T-cell (primary cell): Measurements from ENCODE around the gene CUX1. TPM values are rescaled to one million over a fixed set of nuclear protein-coding genes. Genes with fewer than 3 reads are reported as not detected.
A peak's percentile ranks its signal among the peaks of the same experiment; 100 is the strongest.

ENCODE experiments used
- ATAC-seq, 4 experiments: fragments of 200-7000 bp in 3 of 4; fragments of 150-1000 bp in 1 of 4; cut with Tn5 transposase; replicated peaks in 1 of 4; 1 replicate in 3 of 4; 2 replicates in 1 of 4; pipeline ENCODE4 v1.10.0; 2021; ENCODE audit warnings: moderate library complexity in 3 of 4, mild to moderate bottlenecking in 2 of 4, moderate number of reproducible peaks in 1 of 4
- CTCF ChIA-PET, 2 donors: fragments of 300-600 bp; sonication (Branson Sonifier 250); formaldehyde crosslinking; loops; one replicate each; lab custom pipeline; 2022; ENCODE audit warnings: antibody characterized with exemption in 2 of 2; lab: Charles Lee
- POLR2A ChIA-PET, 2 donors: fragments of 300-600 bp; sonication (Branson Sonifier 250); formaldehyde crosslinking; loops; one replicate each; lab custom pipeline; 2022; ENCODE audit warnings: antibody characterized with exemption in 2 of 2; lab: Charles Lee
- DNase-seq, 35 experiments: peaks; one replicate each; pipeline versions ENCODE4 v3.0.0 to v3.0.0-alpha.2; 2013 to 2023
- H3K27ac ChIP-seq: one replicate; pipeline ENCODE4 v1.5.1; 2013; ENCODE audit warnings: low read length
- H3K27me3 ChIP-seq, 2 experiments: replicated peaks in 1 of 2; 1 replicate in 1 of 2; 2 replicates in 1 of 2; pipeline versions ENCODE4 v1.6.1 to v1.7.0; 2013; ENCODE audit warnings: low read length in 1 of 2, mixed read lengths in 1 of 2; ENCODE audit not compliant: control insufficient read depth in 2 of 2, insufficient read depth in 2 of 2; ENCODE audit errors: extremely low read depth in 1 of 2
- H3K36me3 ChIP-seq, 2 donors: 1 replicate in 1 of 2; 2 replicates in 1 of 2; pipeline versions ENCODE4 v1.6.1 to v1.7.0; 2013; ENCODE audit warnings: low read length in 1 of 2; ENCODE audit not compliant: control insufficient read depth in 2 of 2, insufficient read depth in 1 of 2; ENCODE audit errors: extremely low read depth in 1 of 2
- H3K4me1 ChIP-seq, 2 experiments: 1 replicate in 1 of 2; 2 replicates in 1 of 2; pipeline versions ENCODE4 v1.6.1 to v1.7.0; 2013; ENCODE audit warnings: low read length in 2 of 2, mixed read lengths in 1 of 2; ENCODE audit not compliant: insufficient read depth in 2 of 2, control insufficient read depth in 1 of 2; ENCODE audit errors: extremely low read depth in 1 of 2
- H3K4me3 ChIP-seq, 2 donors: 1 replicate in 1 of 2; 2 replicates in 1 of 2; pipeline versions ENCODE4 v1.5.1 to v1.7.0; 2013; ENCODE audit warnings: mild to moderate bottlenecking in 2 of 2, low read length in 1 of 2, moderate library complexity in 1 of 2; ENCODE audit not compliant: control insufficient read depth in 1 of 2; ENCODE audit errors: extremely low read depth in 1 of 2
- H3K9me3 ChIP-seq: 2 replicates; pipeline ENCODE4 v1.7.0; 2013
- H3K27ac Mint-ChIP-seq, 2 donors: one replicate each; pipeline ENCODE4 v1.8.0; 2020 to 2021; ENCODE audit warnings: mild to moderate bottlenecking in 2 of 2, mixed read lengths in 2 of 2
- H3K27me3 Mint-ChIP-seq, 2 donors: one replicate each; pipeline ENCODE4 v1.8.0; 2021 to 2022; ENCODE audit warnings: mixed read lengths in 2 of 2
- H3K36me3 Mint-ChIP-seq: one replicate; pipeline ENCODE4 v1.8.0; 2021; ENCODE audit warnings: mixed read lengths
- H3K4me1 Mint-ChIP-seq, 3 donors: one replicate each; pipeline ENCODE4 v1.8.0; 2020 to 2022; ENCODE audit warnings: mixed read lengths in 3 of 3, mild to moderate bottlenecking in 1 of 3
- H3K4me3 Mint-ChIP-seq, 3 donors: one replicate each; pipeline ENCODE4 v1.8.0; 2020 to 2022; ENCODE audit warnings: mild to moderate bottlenecking in 3 of 3, mixed read lengths in 3 of 3, moderate library complexity in 3 of 3
- H3K9me3 Mint-ChIP-seq, 3 donors: one replicate each; pipeline ENCODE4 v1.8.0; 2020 to 2022; ENCODE audit warnings: mixed read lengths in 3 of 3
- WGBS: methylation state at CpG from one replicate; pipeline ENCODE4 v1.1.5; 2013; ENCODE audit warnings: missing lambda C conversion rate; ENCODE audit not compliant: insufficient coverage; 5-methylcytosine and 5-hydroxymethylcytosine counted together
- total RNA-seq, 35 experiments: library from RNA in 6 of 35; stranded (reverse) in 6 of 35; fragments of 120-200 nt in 1 of 35; gene quantifications; one replicate each; pipeline versions ENCODE4 v1.2.1 to v1.2.4 and lab custom pipeline; 2013 to 2026

Gene CUX1
- total RNA-seq, 5 donors from 2014 or later (not counting 1 experiment from before 2014, with no cell fraction given) = 36.9 to 50.2 (median 42.8) TPM

GRCh38 chr7:102066476-102066875, 249.1 kb downstream of the CUX1 start:
- Mint-ChIP-seq H3K27me3 (no peaks in the 10 kb centered on the region), H3K36me3 (peaks cover 44% of the 10 kb centered on the region), H3K4me3 (no peak overlapping the region), H3K9me3 (no peaks in the 10 kb centered on the region), H3K27ac (no peak overlapping the region), H3K4me1 (peaks cover 0 to 9% (median 6%) of the 10 kb centered on the region in 3 donors)
- ChIA-PET CTCF (no interaction called here), POLR2A (no interaction called here)
- 97% methylated on average over 6 of the region's 9 CpGs for WGBS
- Histone ChIP-seq H3K27me3 (no peaks in the 10 kb centered on the region), H3K27ac (no peak overlapping the region), H3K4me1 (peaks cover 0 to 3% of the 10 kb centered on the region in 2 experiments), H3K36me3 (peaks cover 0 to 14% of the 10 kb centered on the region in 2 donors), H3K9me3 (no peaks in the 10 kb centered on the region), H3K4me3 (no peak overlapping the region)
- ATAC-seq (no peak), DNase-seq (no peak)

- no peak overlapping the region for H3K27ac ChIP-seq
- no peaks in the 10 kb centered on the region for H3K27me3 ChIP-seq
- ChIA-PET POLR2A (no interaction called here), CTCF (interaction anchor here in 1 of 2 donors (0.6 kb wide), 1 partner anchor 18 kb away, joined by 4 read pairs; no protein-coding TSS in a partner anchor)
- peaks cover 4% of the 10 kb centered on the region for H3K9me3 ChIP-seq
- Mint-ChIP-seq H3K4me1 (peaks cover 0 to 3% (median 0%) of the 10 kb centered on the region in 3 donors), H3K36me3 (peaks cover 61% of the 10 kb centered on the region), H3K4me3 (no peak overlapping the region), H3K9me3 (peaks cover 0 to 7% (median 0%) of the 10 kb centered on the region in 3 donors), H3K27me3 (no peaks in the 10 kb centered on the region), H3K27ac (no peak overlapping the region)
- DNase-seq (no peak), ATAC-seq (no peak)
- no peaks in the 10 kb centered on the region for H3K4me1 ChIP-seq
- no peak overlapping the region for H3K4me3 ChIP-seq
- 84% methylated on average over 14 of the region's 14 CpGs for WGBS
- peaks cover under 1 to 22% of the 10 kb centered on the region in 2 donors for H3K36me3 ChIP-seq
Observed at GRCh38 chr7:102068846-102069245, 251.4 kb downstream of the CUX1 start.

GRCh38 chr7:102069931-102070629, 252.7 kb downstream of the CUX1 start:
- H3K9me3 Mint-ChIP-seq = peaks cover 0 to 7% (median 0%) of the 10 kb centered on the region in 3 donors
- H3K4me1 Mint-ChIP-seq = no peaks in the 10 kb centered on the region
- H3K27ac ChIP-seq = no peak overlapping the region
- H3K4me3 Mint-ChIP-seq = no peak overlapping the region
- H3K27ac Mint-ChIP-seq = no peak overlapping the region
- WGBS = 97% methylated on average over 4 of the region's 7 CpGs
- no peak overlapping the region for H3K4me3 ChIP-seq
- peaks cover 63% of the 10 kb centered on the region for H3K36me3 Mint-ChIP-seq
- ATAC-seq (no peak), DNase-seq (no peak)
- no peaks in the 10 kb centered on the region for H3K27me3 ChIP-seq
- H3K9me3 ChIP-seq = peaks cover 4% of the 10 kb centered on the region
- ChIA-PET CTCF (no interaction called here), POLR2A (no interaction called here)
- no peaks in the 10 kb centered on the region for H3K4me1 ChIP-seq
- H3K36me3 ChIP-seq = peaks cover 9 to 22% of the 10 kb centered on the region in 2 donors
- H3K27me3 Mint-ChIP-seq = no peaks in the 10 kb centered on the region

GRCh38 chr7:102072003-102072402, 254.6 kb downstream of the CUX1 start:
- no peak for DNase-seq
- Histone ChIP-seq H3K4me1 (no peaks in the 10 kb centered on the region), H3K4me3 (peak overlapping the region in 1 of 2 donors; percentile 18), H3K36me3 (peaks cover 9 to 20% of the 10 kb centered on the region in 2 donors), H3K9me3 (peaks cover 4% of the 10 kb centered on the region), H3K27ac (no peak overlapping the region), H3K27me3 (no peaks in the 10 kb centered on the region)
- 81% methylated on average over 4 of the region's 5 CpGs for WGBS
- CTCF ChIA-PET = no interaction called here
- H3K27me3 Mint-ChIP-seq = no peaks in the 10 kb centered on the region
- H3K9me3 Mint-ChIP-seq = peaks cover 0 to 7% (median 0%) of the 10 kb centered on the region in 3 donors
- POLR2A ChIA-PET = no interaction called here
- peaks cover 57% of the 10 kb centered on the region for H3K36me3 Mint-ChIP-seq
- H3K4me3 Mint-ChIP-seq = no peak overlapping the region
- H3K4me1 Mint-ChIP-seq = no peaks in the 10 kb centered on the region
- ATAC-seq = no peak
- no peak overlapping the region for H3K27ac Mint-ChIP-seq

GRCh38 chr7:102072636-102073209, 255.3 kb downstream of the CUX1 start:
- H3K4me1 ChIP-seq = no peaks in the 10 kb centered on the region
- H3K27ac Mint-ChIP-seq = no peak overlapping the region
- ChIA-PET POLR2A (no interaction called here), CTCF (no interaction called here)
- peaks cover 0 to 7% (median 0%) of the 10 kb centered on the region in 3 donors for H3K9me3 Mint-ChIP-seq
- ATAC-seq = no peak
- no peaks in the 10 kb centered on the region for H3K4me1 Mint-ChIP-seq
- H3K36me3 ChIP-seq = peaks cover 9 to 20% of the 10 kb centered on the region in 2 donors
- H3K27me3 ChIP-seq = no peaks in the 10 kb centered on the region
- 67% methylated on average over 3 of the region's 8 CpGs for WGBS
- H3K36me3 Mint-ChIP-seq = peaks cover 57% of the 10 kb centered on the region
- DNase-seq = no peak
- peak overlapping the region in 1 of 2 donors; percentile 12 for H3K4me3 ChIP-seq
- no peaks in the 10 kb centered on the region for H3K27me3 Mint-ChIP-seq
- H3K9me3 ChIP-seq = peaks cover 4% of the 10 kb centered on the region
- H3K27ac ChIP-seq = no peak overlapping the region
- H3K4me3 Mint-ChIP-seq = no peak overlapping the region

- no peaks in the 10 kb centered on the region for H3K4me1 Mint-ChIP-seq
- peaks cover 9 to 20% of the 10 kb centered on the region in 2 donors for H3K36me3 ChIP-seq
- peaks cover 0 to 7% (median 0%) of the 10 kb centered on the region in 3 donors for H3K9me3 Mint-ChIP-seq
- H3K9me3 ChIP-seq = peaks cover 4% of the 10 kb centered on the region
- H3K4me3 ChIP-seq = no peak overlapping the region
- ATAC-seq (no peak), DNase-seq (no peak)
- H3K27me3 Mint-ChIP-seq = no peaks in the 10 kb centered on the region
- H3K4me1 ChIP-seq = no peaks in the 10 kb centered on the region
- WGBS = 97% methylated on average over 12 of the region's 14 CpGs
- ChIA-PET CTCF (no interaction called here), POLR2A (no interaction called here)
- H3K27me3 ChIP-seq = no peaks in the 10 kb centered on the region
- no peak overlapping the region for H3K27ac ChIP-seq
- H3K36me3 Mint-ChIP-seq = peaks cover 47% of the 10 kb centered on the region
- no peak overlapping the region for H3K27ac Mint-ChIP-seq
- no peak overlapping the region for H3K4me3 Mint-ChIP-seq
Observed at GRCh38 chr7:102073931-102074880, 256.8 kb downstream of the CUX1 start.
